Central memory CD4-positive, alpha-beta T cell (primary cell): ENCODE measurements around the gene TBCEL.

Experiments used
- DNase-seq: peaks from one replicate; pipeline ENCODE4 v3.0.0; 2022

The TBCEL gene

DNA sequence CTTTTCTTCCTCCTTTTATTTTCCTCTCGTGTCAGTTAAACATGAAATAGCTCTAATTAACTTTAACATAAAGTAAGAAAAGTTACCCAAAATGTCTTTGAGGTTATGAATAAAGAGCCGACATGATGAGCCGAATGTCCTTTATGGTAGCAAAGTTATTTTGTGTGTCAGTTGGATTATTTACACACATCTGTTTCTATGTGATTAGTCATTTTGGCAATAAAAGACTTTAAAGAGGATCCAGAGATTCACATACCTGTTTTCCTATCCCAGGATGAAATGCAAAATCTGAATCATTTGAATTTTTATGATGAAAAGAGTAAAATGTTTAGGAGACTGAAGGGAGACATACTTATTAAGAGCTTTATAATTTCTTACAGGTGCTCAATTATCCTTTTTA lies 43.1 kb downstream of the TBCEL start:
- DNase-seq = no peak

DNA sequence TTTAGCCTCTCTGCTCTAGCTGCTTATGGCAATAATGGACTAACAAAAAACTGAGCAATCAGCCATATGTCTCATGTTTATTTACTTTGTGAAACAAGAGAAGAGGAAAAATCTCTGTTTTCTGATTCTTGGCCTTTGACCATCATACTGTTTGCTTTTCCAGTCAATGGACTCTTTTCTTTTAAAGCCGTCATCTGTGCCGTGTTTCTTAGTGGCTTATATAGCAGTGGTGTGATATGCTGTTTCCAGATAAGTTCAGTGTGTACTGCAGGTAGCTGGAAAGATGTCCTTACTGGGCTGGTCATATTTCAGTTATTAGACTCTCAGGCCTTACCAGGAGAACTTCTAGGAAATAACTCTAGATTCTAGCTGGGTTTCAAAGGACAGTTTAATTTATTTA lies 43.6 kb downstream of the TBCEL start:
- no peak for DNase-seq

DNA sequence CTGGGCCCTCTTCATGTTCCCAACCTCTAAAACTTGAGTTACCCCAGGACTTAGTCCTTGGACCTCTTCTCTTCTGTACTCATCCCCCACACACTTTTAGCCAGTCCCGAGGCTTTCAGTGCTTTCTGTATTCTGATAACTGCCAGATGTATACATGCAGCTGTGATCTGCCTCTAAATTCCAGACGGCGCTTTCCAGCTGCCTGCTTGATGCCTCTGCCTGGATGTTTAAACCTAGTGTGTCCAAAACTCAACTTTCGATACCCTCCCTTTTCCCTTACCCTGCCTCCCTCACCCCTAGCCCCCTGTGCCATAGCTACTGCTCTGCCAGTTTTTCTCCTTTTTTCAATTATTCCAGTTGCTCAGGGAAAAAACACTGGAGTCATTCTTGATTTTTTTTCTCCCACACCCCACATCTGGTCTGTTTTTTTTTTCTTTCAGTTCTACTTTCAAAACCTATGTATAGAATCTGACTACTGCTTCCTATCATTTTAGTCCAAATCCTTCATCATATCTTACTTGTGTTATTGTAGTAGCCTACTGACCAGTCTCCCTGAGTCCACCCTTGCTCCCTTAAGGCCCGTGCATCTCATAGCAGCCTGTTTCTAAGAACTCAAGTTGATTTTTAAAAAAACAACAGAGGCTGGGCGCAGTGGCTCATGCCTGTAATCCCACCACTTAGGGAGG lies 44.2 kb downstream of the TBCEL start:
- DNase-seq = no peak

DNA sequence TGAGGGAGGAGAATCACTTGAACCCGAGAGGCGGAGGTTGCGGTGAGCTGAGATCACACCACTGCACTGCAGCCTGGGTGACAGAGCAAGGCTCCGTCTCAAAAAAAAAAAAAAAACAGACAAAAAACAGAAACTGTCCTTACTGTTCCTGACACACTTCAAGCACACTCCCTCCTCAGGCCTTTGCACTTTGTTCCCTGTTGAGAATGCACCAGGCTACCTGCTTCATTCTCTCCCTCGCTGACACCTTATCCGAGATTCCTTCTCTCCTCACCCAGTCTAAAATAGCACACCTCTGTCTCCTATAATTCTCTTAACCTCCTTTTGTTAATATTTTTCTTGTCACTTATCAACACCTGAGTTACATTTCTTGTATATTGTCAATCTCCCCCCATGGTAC lies 44.9 kb downstream of the TBCEL start:
- no peak for DNase-seq

DNA sequence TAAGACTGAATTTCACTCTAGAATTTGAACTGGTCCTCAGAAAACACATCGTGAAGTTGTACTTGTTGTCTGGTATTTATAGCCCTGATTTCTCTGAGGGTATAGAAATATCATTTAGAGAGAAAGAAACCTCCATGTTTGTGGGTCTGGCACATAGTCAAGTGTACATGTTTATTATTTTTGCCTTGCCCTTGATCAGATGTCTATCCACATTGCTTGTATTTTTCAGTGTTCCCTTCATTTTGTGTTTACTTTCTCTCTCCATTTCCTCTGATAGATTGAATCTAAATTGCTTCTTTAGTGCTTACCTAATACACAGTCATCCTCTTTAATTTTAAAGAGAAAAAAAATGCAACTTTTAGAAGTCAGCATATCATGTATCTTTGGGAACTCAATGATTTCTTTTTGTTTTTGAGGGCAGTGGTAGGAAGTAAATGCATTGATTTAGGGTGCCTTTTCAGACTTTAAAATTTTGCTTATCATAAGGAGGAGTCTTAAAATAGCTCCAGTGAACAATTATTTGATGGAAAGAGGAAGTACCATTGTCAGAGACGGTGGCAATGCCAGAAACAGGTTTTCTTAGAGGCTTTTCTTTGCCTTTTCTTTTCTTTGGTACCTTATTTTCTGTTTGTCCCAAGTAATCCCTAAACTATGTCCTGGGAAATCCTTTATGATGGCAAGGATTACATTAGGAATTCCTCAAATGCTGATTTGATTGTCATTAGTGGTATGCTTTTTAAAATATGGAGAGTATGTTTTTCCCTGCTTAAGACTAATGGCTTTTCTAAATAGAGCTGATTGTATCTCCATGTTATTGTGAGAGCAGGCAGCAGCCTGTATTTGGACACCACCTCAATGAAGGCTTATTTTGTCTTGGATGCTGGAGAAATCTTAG lies 47.3 kb downstream of the TBCEL start:
- DNase-seq = no peak

DNA sequence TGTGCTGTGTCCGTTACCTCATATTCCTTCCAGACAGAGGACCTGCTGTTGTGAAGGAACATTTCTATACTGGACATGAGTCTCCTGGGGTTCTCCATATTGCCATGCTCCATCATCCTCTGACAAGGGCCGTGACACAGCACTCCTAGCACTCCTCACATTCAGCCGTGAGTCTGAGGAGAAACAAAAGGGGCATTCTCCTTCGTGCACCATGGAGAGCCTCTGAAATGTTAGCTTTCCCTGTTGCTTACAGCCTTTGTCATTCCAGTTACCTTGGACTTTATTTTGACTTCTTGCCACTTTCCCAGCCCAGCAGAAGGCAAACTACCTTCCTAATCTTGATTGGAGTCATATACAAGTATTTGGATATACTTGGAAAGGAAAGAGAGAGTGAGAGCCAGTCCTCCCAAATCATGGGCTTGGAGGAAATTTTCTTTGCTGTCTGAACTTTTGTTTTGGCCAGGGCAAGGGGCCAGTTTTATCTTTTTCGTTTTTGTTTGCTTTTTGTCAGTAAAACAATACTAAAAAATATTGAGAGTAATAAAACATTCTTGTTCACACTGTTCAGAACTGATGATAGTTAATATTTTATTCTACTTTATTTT lies 48.0 kb downstream of the TBCEL start:
- DNase-seq = no peak

DNA sequence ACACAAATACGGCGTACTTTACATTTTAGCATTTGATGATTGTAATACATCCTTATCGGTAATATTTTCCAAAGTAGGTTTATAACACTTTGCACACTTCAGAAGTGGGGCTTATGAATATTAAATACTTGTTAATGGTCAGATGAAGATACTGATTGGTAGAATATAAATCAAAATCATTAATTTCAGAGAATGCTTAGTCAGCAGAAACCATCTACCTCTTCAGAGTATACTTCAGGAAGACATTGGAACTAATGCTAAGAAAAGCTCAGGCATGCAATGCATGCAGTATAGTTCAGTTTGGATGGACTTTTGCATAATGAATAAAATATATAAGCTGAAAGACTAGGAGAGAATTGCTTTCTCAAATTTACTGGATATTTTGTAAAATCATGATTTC lies 57.4 kb downstream of the TBCEL start:
- DNase-seq = no peak

DNA sequence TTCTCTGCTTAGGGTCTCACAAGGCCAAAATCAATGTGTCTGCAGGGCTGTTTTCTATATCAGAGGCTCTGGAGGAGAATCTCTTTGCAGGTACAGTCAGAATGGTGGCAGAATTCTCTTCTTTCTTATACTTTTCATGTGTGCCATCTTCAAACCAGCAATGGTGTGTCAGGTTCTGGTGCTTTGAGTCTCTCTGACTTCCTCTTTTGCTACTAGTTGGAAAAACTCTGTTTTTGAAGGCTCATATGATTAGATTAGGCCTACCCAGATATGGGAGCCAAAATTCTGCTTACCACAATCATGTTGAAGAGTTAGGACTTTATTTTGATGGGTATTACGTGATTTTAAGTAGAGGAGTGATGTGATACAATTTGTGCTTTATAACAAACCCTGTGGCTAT lies 58.3 kb downstream of the TBCEL start:
- DNase-seq = no peak

DNA sequence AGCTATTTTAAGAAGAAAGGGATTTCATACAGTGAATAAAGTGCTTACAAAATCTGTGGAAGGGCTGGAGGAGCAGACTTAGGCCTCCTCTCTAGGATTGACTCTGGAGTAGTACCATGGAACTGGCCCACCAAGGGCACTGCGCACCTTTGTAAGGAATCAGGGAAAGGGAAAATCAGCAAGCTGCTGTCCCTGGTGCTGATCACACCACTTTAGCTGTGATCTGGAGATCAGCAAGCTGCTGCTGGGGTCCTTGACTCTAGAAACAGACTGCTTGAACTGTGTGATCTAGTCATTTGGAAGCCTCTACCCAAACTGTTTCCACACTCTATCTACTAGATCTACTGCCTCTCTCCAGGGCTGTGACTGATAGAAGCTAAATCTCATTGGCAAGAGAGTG lies 58.8 kb downstream of the TBCEL start:
- no peak for DNase-seq

DNA sequence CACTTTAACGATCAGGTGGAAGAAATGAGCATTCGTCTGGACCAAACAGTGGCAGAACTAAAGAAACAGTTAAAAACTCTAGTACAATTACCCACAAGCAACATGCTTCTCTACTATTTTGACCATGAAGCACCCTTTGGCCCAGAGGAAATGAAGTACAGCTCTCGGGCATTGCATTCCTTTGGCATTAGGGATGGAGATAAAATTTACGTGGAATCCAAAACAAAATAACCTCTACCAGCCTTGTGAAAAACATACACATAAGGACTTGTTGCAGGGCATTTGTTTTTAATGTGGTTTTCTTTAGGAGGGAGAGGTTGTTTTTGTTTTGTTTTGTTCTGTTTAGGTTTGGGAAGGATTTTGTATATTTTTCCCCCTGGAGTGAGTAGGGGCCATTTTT lies 63.0 kb downstream of the TBCEL start:
- no peak for DNase-seq

DNA sequence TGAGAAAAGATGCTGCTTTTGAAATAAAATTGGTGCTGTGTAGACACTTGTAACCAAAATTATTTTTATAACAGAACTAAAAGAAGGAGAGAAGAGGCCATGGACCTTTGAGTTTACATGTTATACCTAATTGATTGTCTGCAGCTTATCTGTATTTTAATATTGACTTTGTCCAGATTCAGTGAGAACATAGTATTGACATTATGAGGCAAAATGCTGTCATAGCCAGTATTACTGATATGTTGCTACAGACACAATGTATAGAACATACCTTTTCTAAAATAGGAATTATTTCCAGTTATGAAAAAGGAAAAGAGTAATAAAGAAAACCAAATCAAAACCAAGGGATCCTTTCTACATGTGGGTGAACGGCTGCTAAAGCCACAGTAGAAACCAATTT lies 65.7 kb downstream of the TBCEL start:
- DNase-seq = no peak

DNA sequence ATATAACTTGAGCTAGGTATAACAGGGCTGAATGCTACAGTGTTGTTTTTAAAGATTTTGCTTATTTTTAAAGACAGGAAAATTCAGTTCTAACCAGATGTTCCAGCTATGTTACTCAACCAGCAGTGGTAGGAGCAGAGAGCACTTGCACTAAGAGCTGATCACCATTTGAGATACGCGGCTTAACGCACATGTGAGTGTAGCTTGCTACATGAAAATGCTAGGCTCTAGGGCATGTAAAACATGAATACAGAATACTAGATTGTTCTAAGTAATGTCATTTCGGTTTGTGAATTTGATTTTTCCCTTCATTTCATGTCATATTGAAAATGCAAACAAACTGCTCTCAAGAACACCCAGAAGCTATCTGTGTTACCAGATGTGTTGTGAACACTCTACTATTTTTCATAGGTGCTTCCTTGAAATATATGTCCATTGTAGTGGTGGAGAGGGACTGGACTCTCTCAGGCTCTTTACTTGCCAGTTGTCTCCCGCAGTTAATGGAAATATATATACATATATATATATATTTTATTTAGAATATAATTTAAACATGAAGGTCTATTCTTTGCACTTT lies 66.3 kb downstream of the TBCEL start:
- DNase-seq = no peak

DNA sequence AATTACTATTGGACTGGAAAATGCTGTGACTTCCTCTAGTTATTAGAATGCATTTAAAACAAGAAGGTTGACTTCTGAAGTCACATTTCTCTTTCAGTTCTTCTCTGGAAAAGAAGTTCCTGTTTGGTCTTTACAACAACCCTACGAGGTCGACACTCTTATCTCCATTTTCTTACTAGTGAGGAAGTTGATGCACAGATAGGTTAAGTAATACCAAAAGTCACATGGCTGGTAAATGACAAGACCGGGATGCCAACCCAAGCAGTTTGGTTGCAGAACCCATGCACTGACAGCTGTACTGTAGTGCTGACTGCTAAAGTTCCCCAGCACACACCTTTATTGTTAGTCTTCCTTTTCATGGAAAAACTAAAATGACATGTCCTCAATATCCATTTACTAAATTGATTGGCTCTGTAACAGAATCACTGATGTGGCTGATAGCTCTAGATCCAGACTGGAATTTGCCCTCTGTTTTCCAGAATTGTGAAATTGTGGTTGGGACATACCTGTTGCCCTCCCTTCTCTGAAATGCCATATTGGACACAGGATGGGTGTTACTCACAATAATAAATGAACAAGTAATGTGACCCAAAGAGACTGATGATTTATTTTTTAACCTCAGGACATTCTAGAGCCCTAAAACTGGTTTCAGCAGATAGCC lies 67.7 kb downstream of the TBCEL start:
- no peak for DNase-seq

DNA sequence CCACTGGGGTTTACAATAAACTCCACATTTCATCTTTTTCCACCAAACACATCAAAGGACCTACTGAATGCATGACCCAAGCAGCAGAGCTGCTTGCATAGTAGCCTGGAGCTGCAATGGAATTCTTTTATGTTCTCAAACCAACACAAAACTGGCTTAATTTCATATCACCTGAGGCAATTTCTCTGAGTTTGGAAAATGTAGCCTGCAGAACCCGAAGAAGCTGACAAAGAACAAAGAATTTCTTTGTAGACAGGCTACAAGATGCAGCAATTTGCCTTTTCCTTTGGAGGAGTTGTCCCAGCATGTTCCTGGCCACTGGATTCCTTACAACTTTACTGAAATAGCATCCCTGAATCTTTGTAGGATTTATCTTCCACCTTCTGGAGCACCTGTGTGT lies 71.7 kb downstream of the TBCEL start:
- DNase-seq = no peak

DNA sequence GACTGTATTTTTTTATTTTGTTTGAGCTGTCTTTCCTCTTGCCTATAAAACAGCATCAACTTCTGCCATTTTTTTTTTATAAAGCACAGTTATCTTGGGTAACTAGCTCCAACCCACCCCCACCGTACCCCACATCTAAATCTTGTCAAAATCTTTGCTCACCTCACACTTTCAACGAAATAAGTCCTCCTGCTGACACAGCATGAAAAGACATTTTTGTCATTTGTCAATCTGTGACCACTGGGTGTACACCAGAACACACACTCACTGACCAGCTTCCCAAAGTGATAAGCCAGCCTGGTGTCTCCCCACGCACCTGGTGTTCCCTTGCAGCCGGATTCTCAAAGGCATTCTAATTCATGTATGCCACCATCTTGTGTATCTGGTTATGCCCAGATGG lies 75.5 kb downstream of the TBCEL start:
- DNase-seq = no peak

DNA sequence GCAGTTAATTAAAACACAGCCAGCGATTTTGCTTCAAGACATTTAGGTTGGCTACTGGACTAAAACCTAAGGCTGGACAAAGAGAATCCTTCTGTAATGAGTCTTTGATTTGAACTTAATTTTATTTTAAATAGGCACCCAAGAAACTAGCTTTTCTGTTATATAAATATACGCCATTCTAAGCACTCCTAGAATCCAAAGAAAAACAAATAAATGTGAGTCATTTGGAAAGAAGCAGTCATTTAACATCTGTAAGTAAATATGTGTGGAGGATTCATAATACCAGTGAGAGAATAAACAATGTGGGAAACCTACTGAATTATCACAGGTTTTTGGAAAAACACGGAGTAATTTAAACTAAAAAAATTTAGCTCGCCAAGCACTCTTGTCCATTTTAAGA lies 76.0 kb downstream of the TBCEL start:
- no peak for DNase-seq

DNA sequence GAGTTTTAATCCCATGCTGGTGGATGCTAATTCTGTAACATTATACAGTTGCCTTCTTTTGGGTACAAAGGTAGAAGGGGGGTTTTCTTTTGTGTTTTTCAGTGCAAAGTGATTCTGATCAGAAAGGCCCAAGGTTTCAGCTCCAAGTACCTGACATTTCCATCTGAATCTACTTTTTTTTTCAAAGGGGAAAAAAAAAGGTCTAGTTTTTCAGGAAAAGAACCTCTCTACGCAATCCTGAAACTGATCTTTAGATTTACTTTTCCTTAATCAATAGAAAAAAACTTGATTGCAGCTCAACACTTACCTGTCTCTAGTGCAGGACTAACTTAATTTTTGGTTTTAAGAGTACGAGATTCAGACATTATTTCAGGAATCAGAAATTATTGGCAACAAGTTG lies 77.0 kb downstream of the TBCEL start, which contains the start of gene TECTA:
Gene TECTA (plus strand): TSS at position 301 of the 400 bp plus-strand sequence. CDS start 1,423 bp downstream, outside the sequence.
- DNase-seq = no peak

DNA sequence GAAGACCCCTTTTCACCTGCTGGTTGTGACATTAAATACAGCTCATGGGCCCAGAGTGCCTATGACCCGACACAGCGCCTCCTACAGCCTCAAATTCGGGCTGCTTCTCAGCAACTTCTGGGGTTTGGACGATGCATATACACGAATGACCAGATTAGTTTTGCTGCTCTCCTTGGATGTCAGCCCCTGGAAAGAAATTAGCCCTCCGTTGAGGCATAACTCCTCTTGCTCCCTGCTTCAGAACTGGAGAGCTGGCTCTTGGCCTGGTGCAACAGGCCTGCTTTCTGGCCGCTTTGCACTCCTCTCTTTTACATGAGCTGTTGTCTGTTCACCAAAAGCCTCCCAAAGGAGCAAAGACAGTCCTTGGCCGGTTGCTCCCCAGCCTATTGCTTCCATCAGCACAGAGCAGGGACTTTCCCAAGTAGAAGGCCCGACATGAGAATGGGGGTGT lies 80.4 kb downstream of the TBCEL start:
- DNase-seq = no peak

DNA sequence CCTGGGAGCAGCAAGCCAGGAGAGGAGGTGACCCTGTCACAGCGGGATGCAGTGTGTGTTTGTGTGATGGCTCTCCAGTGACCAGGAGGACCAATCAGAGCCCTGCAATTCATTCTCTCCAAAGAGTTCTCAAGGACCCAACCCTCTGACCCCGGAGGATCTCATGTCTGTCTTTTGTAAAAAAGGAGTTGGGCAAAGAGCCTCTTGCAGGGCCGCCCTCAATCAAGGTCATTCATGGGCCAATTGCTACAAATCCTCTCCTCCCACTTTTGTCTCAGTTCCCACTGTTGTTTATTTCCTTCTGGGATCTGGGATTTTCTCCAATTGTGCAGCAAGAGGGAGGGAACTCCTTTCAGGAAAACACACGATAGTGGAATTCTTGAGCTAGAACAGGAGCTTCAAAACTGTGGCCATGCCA lies 81.2 kb downstream of the TBCEL start:
- DNase-seq = no peak

DNA sequence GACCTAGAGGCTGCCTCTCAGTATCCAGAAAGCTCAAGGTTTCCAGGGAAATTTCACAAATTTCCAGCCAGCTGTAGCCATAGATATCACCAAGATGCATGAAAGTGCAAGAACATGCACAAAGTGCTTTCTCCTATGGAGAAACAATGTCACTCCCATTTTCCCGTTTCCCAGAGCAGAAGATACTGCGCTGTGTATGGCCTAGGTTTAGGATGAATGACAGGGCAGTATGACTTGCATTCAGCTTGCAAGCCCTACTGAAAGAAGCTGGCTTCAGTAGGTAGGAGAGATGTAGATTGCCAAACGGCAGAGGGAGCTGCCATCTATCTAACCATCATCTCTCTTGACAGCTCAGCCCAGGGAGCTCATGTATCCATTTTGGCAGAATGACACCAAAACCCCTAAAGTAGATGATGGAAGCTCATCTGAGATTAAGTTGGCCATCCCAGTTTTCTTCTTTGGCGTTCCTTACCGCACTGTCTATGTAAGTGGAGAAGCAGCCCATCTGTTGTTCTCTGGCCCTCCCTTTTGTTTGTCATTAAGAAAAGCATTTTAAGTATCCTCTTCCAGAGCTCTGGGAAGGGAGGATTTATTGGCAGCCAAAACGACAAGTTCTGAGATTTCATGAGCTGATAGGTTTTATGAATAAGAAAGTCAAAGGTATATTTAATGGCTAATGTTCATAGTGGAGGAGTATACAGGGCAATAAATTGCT lies 81.7 kb downstream of the TBCEL start:
- DNase-seq = no peak

DNA sequence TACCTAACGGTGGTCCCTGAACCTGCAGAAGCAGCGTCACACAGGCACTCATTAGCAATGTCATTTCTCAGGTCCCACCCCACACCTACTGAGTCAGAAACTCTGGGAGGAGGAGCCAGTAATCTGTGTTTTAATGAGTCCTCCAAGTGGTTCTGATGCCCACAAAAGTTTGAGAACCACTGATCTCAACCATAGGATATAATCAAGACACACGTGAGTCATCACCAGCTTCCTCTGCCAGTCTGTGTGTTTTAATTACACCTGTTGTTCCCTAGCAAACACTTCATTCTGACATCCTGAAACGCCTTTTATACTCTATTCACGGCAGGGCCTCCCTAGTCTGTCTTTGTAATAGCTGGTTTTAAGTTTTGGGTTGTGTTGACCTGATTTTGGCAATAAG lies 82.9 kb downstream of the TBCEL start:
- no peak for DNase-seq

DNA sequence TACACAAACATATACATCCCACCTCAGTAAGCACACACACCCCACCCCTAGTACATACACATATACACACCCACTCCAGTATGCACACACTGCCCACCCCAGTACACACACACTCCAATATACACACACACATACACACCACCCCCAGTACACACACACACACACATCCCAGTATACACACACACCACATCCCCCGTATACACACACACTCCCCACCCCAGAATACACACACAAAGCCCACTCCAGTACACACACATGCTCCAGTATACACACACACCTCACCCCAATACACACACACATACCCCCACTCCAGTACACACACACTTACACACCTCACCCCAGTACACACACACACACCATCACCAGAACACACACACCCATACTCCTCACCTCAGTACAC lies 84.5 kb downstream of the TBCEL start:
- DNase-seq = no peak
